OCI-M1 (cell line): ENCODE data around the gene RAPGEF4.
"Not testable (repeated sequence)": the region's sequence is repeated elsewhere in the genome, so short reads cannot be mapped to it uniquely, and the experiment has no call there.

Experiments
- DNase-seq: peaks from one replicate; lab custom pipeline; 2025; lab: John Stamatoyannopoulos, UW

The RAPGEF4 gene

DNA sequence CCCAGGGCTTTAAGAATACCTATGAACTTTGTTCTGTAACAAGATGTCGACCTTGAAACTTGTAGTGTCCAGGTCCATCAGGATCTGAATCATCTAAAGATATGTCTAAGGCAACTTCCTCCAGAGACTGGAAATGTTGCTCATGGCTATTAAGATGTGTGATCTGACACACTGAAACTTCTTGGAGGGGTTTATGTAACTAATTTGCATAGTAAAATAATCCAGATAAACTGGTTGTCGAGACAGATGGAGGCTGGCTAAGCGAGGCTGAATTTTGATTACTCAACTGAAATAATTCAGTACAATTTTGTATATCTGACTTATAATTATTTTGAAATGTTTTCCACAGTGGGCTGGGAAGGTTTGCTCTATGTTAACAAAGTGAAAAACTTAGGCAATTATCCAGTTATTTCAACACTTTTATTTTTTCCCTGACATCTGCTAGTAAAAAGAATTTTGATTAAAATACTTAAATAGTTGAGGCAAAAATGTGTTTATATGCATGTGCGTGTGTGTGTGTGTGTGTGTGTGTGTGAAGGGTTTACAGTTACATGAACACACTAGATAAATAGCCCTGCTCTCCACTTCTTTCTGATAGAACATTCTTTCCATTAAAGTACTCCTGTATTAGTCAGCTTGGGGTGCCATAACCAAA, 328.6 kb downstream of the RAPGEF4 start:
- DNase-seq: no peak

DNA sequence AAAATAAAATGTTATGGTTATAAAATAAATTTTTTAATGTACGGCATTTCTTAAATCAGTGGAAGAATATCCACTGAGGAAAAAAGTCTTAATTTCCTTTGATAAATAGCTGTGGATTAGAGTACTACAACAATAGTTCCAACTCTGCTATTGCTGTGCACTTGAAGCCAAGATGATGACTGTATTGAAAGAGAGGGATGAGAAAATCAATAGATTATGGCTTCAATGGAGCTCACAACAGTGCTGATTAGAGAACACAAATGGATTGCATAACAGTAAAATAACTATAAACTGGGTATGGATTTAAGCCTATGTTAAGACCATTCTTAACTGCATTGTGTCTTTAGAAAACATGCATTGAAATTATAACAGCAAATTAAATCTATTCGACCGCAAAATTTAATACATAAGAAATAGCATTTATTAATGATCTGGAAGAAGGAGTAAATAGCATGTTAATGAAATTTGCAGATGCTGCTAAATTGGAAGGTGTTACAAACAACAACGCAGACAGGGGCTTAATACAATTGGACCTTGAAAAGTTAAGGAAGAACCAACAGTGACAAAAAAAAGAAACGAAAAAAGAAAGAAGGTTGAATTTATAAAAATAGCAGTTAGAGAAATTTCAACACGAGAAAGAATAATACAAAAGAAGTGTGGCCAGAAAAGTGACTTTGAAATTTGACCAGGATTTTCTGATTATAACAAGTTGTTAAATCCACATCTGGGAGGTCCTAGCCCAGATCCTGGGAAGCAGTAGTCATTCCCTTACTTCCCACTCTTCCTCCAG, 331.4 kb downstream of the RAPGEF4 start:
- DNase-seq: no peak

DNA sequence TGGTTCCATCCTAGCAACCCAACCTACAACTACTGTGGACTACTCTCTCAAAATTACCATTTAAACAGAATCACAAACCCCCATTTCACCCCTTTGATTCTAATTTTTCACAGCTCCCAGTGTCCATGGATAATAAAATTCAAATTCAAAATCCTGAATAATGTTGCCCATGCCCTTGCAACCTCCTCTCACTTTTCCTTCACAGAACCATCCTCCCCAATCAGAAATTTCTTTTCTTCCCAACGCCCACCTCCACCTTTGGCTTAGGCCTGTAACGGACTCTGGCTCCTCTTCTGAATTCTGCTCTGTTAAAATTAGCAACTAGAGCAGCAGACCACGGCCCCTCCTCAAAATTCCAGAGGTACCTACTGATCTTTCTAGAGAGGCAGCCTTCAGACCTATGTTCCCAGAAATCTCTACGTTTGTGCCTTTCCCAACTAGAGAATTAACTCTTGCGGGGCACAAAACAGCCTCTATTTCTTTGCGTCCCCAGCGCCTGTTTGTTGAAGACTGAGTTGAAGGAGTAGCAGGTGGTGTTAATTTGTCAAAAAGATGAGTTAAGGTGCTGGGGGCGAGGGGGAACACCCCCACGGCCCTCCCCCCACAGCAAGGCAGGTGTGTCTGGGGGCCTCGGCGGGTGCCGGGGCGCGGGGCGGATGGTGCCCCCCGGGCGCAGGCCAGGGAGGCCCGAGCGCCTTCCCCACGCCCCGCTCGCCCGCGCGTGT, 339.6 kb downstream of the RAPGEF4 start:
- DNase-seq: no peak

DNA sequence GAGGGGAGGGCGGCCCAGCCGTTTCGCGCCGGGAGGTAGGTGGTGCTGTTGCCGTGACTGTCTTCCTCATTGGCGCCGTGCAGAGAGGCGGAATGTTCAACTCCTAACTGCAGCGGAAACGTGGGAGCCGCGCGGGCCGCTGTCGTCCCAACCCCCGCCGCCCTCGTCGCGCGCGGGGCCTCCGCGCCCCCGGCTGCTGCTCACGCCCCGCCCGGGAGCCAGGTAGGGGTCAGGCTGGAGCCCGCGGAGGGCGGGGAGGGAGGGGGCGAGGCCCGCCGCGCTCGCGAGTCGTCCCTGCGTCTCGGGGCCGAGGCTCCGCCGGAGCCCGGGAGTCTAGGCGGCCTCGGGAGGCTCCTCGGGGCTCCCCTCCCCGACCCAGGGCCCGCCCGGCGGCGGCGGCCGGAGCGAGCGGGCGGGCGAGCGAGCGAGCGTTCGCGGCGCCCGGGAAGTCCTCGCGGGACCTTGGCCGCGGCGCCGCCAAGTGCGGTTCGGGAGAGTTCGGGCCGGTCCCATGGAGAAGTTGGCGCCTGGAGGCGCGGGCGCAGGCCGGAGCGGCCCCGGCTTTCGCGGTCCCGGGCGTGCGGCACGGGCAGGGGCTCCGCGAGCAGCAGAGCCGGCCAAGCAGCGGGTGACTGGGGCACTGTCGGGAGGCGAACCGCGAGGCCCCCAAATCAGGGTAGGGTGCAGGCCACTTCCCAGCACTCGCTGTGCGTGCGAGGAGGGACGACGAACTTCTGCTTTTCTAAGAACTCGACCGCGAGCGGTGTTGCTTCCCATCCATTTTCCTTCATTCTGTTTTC, 340.3 kb downstream of the RAPGEF4 start, which contains the start of gene MAP3K20:
Gene MAP3K20, plus strand, starts transcription at position 66 of the 800 bp plus-strand sequence. CDS start 15,186 bp downstream, outside the sequence.
- DNase-seq: peak; percentile 85

DNA sequence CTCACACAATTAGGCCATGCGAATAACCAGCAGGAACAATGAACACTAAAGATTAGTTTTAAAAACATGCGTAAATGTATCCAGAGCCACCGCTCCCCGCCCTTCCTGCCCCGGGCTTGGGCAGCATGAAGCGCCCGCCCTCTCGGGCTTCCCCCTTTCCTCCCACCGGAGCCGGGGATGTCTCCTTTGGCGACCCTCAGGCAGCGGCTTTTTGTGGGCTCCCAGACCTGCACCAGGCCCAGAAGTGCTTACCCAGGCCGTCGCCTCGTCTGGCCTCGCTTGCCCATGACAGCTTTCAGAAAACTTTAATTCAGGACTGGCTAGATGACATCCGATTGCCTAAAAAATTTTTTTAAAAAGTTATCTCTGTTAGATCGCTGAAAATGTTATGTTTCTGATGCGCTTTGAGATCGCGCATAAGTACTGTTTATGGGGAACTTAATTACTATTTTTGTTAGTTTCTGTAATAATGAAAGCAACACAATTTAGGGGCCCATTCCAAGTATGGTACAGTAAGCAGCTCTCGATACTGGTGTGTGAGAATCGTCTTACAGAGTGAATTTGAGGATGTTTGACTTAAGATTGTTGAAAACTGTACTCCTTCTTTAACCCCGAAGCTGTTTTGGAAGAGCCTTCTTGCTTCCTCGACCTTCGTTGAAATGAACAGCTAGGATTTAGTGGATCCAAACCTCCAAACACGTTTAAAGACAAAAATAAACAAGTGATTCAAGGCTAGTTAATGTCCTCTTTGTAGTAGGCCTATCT, 341.1 kb downstream of the RAPGEF4 start:
- peak; percentile 73 for DNase-seq

DNA sequence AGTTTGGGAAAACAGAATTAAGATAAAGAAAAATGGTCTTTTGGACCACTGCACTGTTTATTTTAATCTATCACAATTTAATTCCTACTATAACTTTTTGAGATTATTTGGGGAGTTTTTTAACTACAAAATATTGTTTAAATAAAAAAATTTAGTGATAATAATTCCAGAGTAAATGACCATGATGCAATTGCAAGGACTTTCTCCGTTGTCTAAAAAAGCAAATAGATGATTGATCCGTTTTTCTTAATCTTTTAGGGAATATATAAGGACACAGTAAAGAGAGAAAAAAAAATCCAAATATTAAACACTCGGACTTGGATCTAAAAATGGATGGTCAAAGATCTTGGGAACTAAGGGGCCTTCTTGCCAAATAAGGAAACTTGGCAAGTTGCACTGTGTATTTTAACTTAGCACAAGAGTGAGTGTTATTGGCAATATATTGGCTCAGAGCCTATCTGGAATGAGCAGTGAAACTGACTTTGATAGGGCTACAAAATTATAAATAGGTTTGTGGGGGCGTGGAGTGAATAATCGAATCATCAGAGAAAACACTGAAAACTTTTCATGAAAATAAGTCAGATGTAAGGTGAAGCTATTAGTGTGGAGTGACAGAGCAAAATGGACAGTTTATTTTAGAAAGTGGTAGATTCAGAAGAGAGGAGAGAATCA, 342.0 kb downstream of the RAPGEF4 start:
- DNase-seq: peak; percentile 79

DNA sequence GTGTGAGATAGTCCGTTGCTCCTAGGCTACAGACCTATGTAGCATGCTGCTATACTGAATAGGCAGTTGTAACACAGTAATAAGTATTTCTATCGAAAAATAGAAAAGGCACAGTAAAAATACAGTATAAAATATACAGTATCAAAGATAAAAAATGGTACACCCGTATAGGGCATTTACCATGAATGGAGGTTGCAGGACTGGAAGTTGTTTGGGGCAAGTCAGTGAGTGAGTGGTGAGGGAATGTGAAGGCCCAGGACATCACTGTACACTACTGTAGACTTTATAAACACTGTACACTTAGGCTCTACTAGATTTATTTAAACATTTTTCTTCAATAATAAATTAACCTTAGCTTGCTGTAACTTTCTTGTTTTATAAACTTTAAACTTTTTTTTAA, 343.5 kb downstream of the RAPGEF4 start:
- DNase-seq: no peak

DNA sequence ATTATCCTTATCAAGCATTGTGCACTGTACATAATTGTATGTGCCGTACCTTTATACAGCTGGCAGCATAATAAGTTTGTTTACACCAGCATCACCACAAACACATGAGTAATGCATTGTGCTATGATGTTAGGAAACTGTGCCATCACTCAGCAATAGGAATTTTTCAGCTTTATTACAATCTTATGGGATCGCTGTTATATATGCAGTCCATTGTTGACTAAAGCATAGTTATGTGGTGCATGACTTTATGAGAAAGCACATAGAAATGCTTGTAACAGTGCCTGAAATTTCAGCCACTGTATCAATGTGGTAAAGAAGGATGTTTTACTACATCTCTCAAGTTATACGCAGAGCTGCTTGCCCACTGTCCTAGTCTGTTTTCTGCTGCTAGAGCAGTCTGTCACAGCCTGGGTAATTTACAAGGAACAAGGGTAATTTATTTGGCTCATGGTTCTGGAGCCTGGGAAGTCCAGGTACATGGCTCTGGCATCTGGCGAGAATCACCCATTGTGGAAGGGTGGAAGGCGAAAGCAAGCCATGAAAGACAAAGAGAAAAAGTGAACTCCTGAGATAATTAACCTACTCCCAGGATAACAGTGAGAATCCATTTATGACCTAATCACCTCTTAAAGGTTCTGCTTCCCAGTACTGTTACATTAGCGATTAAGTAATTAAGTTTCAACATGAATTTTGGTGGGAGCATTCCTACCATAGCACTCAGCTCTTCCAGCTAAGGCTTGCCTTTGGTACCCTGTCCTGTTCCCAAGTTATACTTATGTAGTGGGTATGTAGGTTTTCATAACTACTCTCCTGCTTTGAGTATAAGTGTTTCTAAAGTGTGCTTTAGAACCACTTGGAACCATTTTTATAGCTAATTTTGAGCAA, 344.6 kb downstream of the RAPGEF4 start:
- no peak for DNase-seq

DNA sequence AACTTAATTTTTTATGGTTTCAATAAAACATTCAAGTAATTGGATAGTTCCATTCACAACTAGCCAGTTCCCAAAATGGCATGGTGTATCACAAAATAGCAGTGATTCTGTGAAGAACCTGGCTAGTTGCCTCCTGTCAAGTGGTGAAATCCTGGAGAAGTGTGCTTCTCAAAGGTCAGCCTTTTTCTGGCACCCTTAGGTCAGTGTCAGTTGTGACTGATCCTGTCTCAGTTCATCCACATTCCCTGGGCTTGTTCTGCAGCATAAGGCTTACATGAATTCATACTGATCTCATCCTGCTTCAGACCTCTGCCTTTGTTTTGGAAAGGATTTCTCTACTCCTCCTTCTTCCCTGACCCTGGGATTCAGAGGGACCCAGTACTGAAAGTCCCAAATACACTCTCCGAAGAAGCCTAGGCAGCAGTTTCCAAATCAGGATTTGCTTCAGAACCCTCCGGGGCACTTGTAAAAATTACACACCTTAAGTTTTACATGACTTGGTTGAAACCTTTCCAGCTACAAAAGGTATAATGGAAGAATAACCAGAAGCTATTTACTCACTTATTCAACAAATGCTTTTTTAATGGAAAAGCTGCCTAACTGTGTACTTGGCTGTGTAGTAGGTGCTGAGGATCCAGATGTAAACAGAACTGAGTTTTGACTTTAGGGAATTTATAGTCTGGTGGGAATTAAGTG, 351.0 kb downstream of the RAPGEF4 start:
- DNase-seq: no peak

DNA sequence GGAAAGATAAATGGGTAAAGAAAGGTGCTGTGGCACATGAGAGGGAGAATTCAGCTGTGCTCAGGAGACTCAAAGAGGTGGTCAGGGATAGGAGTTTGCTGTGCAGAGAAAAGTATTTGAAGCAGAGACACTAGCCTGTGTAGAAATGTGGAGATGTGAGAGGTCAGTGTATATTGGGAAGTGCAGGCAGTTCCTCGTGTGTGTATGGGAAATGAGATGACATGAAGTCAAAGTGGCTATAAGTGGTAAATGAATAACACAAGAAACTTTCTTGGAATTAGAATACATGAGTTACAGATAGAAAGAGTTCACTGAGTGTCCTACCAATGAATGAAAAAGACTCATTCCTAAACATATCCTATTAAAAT, 351.6 kb downstream of the RAPGEF4 start:
- DNase-seq: no peak

DNA sequence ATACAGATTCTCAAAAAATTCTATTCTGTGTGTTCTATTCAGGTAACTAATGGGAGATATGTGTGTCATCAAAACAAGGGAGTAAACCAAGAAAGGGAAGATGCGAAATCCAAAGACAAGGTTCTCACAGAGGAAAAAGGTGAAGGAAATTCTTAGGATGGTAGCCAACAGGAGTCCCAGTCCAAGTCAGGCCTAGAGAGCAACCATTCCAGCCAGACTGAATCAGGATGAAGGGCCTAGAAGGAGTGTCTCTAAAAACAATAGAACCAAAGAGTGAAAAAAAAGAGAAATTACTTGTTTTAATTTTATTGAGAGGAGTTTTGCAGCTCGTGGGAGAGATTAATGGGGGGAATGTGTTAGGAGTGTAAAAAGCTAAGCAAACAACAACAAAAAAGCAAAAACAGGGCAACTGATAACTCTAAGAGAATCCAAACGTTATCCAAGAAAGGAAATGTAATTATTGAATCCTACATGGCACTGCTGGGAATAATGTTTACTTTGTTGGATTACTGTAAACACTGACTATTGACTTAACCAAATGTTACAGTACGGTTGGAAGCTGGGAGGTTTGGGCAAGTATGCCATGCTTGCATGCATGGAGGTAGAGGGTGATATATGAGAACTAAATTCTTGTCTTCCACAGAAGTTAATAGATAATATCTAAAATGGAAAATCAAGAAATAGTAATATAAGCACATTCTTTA, 352.3 kb downstream of the RAPGEF4 start:
- DNase-seq: no peak

DNA sequence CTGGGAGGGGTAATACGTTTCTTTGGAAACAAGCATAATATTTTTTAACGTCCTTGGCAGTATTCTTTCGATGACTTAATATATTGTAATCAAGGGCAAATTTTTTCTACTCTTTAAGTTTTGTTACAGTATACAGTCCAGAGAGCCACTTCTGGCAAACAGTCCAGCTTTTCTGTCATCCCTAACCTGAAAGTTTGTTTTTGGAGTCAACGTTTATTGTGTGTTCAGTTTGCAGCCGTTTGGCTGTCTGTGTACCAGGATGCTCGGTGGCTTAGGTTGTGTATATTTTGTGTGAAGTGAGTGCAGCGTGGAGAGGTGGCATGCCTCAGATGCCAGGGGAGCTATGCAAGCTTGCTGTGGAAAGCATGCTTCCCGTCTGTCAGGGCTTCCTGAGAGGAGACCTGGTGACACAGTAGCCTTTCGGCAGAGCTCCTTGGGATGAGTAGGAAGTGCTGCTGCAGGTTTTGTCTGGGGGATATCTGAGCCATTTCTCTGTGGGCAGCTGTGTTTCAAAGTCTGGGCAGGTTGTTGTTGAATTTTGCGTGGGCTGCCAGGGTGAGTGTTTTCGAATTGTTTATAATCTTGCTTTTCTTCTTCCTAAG, 354.7 kb downstream of the RAPGEF4 start:
- no peak for DNase-seq

DNA sequence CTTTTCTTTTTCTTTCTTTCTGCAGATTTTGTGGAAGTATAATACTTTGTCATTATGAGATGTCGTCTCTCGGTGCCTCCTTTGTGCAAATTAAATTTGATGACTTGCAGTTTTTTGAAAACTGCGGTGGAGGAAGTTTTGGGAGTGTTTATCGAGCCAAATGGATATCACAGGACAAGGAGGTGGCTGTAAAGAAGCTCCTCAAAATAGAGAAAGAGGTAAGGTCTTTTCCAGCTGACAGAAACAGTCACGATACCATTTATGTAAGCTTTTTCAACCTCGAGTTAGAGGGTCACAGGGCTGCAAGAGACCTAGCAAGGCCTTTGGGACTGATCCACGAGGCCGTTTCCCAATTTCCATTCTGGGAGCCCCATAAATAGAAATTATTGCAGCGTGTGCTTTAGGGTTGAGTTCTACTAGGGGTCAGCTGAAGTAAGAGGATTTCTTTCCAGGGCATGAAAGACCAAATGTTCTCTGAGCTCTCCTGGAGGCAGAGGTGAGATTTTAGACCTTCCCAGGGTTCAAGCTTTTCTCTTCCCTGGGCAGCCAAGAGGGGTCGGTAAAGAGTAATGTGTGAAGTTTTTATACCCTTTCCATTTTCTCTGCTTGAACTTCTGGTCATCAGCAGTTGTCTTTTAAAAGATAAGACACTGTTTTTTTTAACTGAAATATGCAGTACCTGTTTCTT, 355.5 kb downstream of the RAPGEF4 start:
- peak; percentile 13 for DNase-seq

DNA sequence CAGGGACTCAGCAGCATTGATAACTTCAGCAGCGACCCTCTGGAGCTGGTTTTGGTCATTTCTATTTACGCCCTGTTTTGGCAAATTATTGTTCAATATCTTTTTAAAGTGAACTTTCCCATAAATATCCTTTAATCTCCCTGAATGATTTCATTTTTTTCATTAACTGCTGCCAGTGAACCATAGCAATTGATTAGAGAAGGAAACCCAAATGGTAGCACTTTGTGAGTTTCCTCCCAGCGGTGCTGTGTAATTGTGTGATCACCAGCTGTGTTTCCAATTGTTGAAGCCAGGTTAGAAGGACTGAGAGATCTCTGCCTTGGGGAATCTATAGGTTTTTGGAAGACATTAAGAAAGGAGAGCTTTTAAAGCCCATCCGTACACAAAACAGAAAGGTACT, 356.3 kb downstream of the RAPGEF4 start:
- DNase-seq: no peak

DNA sequence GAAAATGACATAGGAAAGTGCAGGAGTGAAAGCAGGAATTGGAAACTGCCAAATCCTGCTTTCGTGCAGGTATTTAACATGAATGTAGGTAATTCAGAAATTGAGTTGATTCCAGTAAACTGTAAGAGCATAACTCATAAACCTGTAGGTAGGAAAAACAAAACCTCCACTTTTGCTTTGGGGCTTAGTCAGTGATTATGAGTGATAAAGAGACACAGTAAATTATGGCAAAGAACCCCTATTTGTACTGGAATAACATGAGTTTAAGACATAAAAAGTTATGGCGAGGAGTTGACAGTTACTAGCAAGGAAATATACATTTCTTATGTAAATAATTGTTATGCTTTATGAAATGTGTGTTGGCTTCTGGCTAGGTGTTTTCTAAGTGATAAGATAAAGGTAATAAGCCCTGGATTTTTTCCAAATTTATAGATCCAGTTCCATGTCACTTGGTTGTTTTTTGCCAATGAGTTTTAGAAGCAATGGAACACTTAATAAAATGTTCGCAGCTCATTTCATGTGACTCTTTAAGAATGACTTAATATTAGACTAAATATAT, 357.3 kb downstream of the RAPGEF4 start:
- no peak for DNase-seq

DNA sequence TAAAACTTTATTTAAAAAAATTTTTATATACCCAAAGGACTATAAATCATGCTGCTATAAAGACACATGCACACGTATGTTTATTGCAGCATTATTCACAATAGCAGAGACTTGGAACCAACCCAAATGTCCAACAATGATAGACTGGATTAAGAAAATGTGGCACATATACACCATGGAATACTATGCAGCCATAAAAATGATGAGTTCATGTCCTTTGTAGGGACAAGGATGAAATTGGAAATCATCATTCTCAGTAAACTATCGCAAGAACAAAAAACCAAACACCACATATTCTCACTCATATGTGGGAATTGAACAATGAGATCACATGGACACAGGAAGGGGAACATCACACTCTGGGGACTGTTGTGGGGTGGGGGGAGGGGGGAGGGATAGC, 358.0 kb downstream of the RAPGEF4 start:
- DNase-seq: not testable (repeated sequence)

DNA sequence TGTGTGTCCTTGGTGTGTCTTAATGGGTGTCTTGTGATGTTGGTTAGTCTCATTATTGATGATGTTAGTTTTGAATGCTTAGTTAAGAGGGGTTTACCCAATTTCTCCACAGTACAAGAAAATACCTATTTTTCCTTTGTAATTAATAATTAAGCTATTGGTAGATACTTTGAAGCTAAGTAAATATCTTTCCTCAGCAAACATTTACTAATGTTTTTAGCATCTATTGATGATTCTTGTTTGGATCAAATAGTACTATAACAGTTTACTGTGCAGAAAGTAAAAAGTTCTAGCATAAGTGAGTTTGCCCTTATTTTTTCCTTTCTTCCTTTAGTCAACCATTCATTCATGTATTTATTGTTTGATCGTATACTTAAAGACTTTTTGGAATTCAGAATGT, 359.1 kb downstream of the RAPGEF4 start:
- DNase-seq: no peak
